ENCODE data around the gene STKLD1.

The STKLD1 gene

GRCh38 chr9:133345596-133345995 lies 30.6 kb upstream of the STKLD1 start:
- DNase-seq (ENCODE audit: low read depth) = no peak

GRCh38 chr9:133346021-133346785 lies 30.0 kb upstream of the STKLD1 start:
- no peak for DNase-seq (ENCODE audit: low read depth)

- DNase-seq (ENCODE audit: low read depth) = no peak
Observed at GRCh38 chr9:133347515-133347984, 28.6 kb upstream of the STKLD1 start.

GRCh38 chr9:133347985-133348717 lies 28.0 kb upstream of the STKLD1 start, which contains the start of the genes MED22 and RPL7A:
TSS of gene MED22 (minus strand) at chr9:133348131. CDS start at chr9:133346662, 1,469 bp downstream.
TSS of gene RPL7A (plus strand) at chr9:133348218. CDS start at chr9:133348244, 26 bp downstream.
- DNase-seq (ENCODE audit: low read depth) = peak; percentile 83

GRCh38 chr9:133348718-133349573 lies 27.2 kb upstream of the STKLD1 start:
- DNase-seq (ENCODE audit: low read depth) = no peak

GRCh38 chr9:133349965-133350616 lies 26.1 kb upstream of the STKLD1 start:
- DNase-seq (ENCODE audit: low read depth) = no peak

GRCh38 chr9:133351526-133351907 lies 24.6 kb upstream of the STKLD1 start:
- DNase-seq (ENCODE audit: low read depth) = no peak

- DNase-seq (ENCODE audit: low read depth) = no peak
Observed at GRCh38 chr9:133351908-133352634, 24.1 kb upstream of the STKLD1 start.

GRCh38 chr9:133352635-133353340 lies 23.4 kb upstream of the STKLD1 start:
- DNase-seq (ENCODE audit: low read depth) = no peak

- no peak for DNase-seq (ENCODE audit: low read depth)
Observed at GRCh38 chr9:133353548-133353947, 22.6 kb upstream of the STKLD1 start.

GRCh38 chr9:133354766-133355165 lies 21.4 kb upstream of the STKLD1 start:
- no peak for DNase-seq (ENCODE audit: low read depth)

GRCh38 chr9:133355881-133356357 lies 20.2 kb upstream of the STKLD1 start:
- no peak for DNase-seq (ENCODE audit: low read depth)

- peak; percentile 81 for DNase-seq (ENCODE audit: low read depth)
Observed at GRCh38 chr9:133356391-133357091, 19.6 kb upstream of the STKLD1 start, which contains the start of the genes SURF1 and SURF2. TSS of gene SURF1 (minus strand) at chr9:133356487. CDS start at chr9:133356453, 34 bp downstream. TSS of gene SURF2 (plus strand) at chr9:133356550. CDS start at chr9:133356593, 43 bp downstream.

GRCh38 chr9:133357656-133358055 lies 18.5 kb upstream of the STKLD1 start:
- no peak for DNase-seq (ENCODE audit: low read depth)

GRCh38 chr9:133359399-133360175 lies 16.6 kb upstream of the STKLD1 start:
- DNase-seq (ENCODE audit: low read depth) = no peak

GRCh38 chr9:133360400-133361393 lies 15.5 kb upstream of the STKLD1 start:
- DNase-seq (ENCODE audit: low read depth) = no peak

GRCh38 chr9:133361507-133362092 lies 14.6 kb upstream of the STKLD1 start:
- DNase-seq (ENCODE audit: low read depth) = no peak
